Keratinocyte (primary cell): ENCODE measurements around the gene ZC3H12C.

Source experiments
- CTCF ChIP-seq, 3 experiments: IDR thresholded peaks in 1 of 3; conservative IDR thresholded peaks in 1 of 3; optimal IDR thresholded peaks in 1 of 3; 2 replicates in 2 of 3; 3 replicates in 1 of 3; pipeline versions ENCODE3 to v1.5.1; 2011; ENCODE audit warnings: low read length in 3 of 3, mild to moderate bottlenecking in 3 of 3, moderate library complexity in 2 of 3, control low read depth in 1 of 3, inconsistent platforms in 1 of 3; ENCODE audit not compliant: insufficient read depth in 2 of 3; ENCODE audit errors: extremely low read depth in 1 of 3
- EZH2 ChIP-seq: IDR thresholded peaks from one replicate; pipeline ENCODE4 v1.6.1; 2012; ENCODE audit warnings: inconsistent platforms, mild to moderate bottlenecking, low read length, moderate library complexity

GRCh38 chr11:110174645-110175310, 81.6 kb downstream of the ZC3H12C start:
- TF ChIP-seq EZH2 (no peak), CTCF (optimal IDR thresholded peaks at IDR 0.05 in 1 of 3, IDR thresholded peaks at IDR 0.05 in 1 of 3, conservative IDR thresholded peaks at IDR 0.05 in 1 of 3; ENCODE audit: extremely low read depth in 1 of 3, insufficient read depth in 2 of 3, low read length in 3 of 3) (no peak)
